Measurements from ENCODE around the gene WSCD2.

The WSCD2 gene

DNA sequence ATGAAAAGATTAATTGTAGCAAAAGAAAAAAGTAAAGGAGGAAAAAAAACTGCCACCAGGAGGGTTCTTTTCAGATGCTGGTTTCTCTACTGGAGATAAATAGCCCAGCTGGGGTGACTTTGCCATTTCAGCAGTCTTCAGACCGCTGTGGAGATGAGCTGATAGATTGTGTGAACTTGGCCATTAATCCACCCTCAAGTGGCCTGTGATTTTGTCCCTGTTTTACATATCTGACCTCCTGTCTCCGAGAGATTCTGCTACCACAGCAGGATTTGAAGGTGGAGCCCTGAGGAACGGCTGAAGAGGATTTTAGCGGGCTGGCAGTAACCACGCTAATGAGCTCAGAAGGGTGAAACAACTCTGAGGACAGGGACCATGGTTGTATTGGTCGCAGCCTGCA is 72.7 kb downstream of the WSCD2 start:
- H3K4me3 ChIP-seq (ENCODE audit: low read depth, low read length) = no peak overlapping the region
- TF ChIP-seq, protein P1, sequence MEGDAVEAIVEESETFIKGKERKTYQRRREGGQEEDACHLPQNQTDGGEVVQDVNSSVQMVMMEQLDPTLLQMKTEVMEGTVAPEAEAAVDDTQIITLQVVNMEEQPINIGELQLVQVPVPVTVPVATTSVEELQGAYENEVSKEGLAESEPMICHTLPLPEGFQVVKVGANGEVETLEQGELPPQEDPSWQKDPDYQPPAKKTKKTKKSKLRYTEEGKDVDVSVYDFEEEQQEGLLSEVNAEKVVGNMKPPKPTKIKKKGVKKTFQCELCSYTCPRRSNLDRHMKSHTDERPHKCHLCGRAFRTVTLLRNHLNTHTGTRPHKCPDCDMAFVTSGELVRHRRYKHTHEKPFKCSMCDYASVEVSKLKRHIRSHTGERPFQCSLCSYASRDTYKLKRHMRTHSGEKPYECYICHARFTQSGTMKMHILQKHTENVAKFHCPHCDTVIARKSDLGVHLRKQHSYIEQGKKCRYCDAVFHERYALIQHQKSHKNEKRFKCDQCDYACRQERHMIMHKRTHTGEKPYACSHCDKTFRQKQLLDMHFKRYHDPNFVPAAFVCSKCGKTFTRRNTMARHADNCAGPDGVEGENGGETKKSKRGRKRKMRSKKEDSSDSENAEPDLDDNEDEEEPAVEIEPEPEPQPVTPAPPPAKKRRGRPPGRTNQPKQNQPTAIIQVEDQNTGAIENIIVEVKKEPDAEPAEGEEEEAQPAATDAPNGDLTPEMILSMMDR (IDR thresholded peaks at IDR 0.05; ENCODE audit: control insufficient read depth, extremely low read depth, insufficient read depth) = no peak
- no peak for DNase-seq (ENCODE audit: low read depth)

DNA sequence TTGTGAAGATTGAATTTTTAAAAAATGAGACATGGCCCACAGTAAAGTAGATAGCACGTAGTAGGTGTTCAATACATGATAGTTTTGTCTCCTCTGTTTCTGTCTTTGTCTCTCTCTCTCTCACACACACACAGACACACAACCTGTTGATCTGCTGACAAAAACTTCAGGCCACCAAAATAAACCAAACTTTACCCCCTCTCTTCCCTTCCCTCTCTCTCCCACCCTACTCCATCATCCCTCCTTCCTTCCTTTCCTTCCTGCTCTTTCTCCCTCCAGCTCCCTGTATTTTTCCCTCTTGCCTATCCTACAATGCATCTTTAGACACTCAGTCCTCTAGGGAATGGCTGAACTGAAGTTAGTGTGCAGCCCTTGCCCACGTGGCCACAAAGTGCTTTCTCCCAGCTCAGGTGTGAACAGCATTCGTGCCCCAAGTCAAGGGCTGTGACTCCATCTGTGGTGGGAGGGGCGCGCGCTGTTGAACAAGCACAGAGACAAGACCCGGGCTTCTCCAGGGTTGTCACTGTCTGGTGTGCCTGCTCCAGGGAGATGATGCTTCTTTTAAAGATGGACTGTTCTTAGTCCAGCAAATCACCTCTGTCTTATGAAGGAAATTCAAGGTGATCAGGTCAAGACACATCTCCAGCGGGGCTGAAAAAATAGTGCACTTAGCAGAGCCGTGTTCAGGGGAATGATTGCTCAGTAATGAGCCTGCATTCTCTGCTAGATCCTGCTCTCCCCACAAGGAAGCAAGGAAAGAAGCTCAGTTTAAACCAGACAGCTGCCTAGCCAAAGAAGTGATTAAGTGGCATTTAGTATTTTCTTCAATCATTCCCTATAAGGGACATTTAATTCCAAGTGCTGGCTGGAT is 75.3 kb downstream of the WSCD2 start:
- H3K4me3 ChIP-seq (ENCODE audit: low read depth, low read length) = no peak overlapping the region
- TF ChIP-seq, protein P1 (IDR thresholded peaks at IDR 0.05; ENCODE audit: control insufficient read depth, extremely low read depth, insufficient read depth) = no peak
- DNase-seq (ENCODE audit: low read depth) = no peak

DNA sequence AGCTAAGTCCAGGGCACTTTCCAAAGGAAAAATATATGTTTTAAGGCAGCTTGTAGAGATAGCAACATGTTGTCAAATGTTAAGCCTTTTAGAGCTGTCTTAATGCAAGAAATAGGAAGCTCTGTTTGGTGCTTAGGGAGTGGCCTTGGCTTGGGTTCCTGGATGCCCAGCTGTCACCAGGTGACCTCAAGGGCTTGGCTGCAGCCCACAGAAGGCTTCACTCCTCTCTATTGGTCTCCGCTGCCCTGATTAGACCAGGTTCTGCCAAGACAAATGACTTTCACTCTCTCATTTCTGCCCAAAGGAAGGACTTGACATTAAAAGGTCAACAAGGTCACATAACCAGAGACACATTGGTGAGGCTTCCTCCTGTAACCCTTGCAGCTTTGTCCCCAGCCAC is 76.8 kb downstream of the WSCD2 start:
- no peak overlapping the region for H3K4me3 ChIP-seq (ENCODE audit: low read depth, low read length)
- DNase-seq (ENCODE audit: low read depth) = no peak
- TF ChIP-seq, protein P1 (IDR thresholded peaks at IDR 0.05; ENCODE audit: control insufficient read depth, extremely low read depth, insufficient read depth) = no peak

DNA sequence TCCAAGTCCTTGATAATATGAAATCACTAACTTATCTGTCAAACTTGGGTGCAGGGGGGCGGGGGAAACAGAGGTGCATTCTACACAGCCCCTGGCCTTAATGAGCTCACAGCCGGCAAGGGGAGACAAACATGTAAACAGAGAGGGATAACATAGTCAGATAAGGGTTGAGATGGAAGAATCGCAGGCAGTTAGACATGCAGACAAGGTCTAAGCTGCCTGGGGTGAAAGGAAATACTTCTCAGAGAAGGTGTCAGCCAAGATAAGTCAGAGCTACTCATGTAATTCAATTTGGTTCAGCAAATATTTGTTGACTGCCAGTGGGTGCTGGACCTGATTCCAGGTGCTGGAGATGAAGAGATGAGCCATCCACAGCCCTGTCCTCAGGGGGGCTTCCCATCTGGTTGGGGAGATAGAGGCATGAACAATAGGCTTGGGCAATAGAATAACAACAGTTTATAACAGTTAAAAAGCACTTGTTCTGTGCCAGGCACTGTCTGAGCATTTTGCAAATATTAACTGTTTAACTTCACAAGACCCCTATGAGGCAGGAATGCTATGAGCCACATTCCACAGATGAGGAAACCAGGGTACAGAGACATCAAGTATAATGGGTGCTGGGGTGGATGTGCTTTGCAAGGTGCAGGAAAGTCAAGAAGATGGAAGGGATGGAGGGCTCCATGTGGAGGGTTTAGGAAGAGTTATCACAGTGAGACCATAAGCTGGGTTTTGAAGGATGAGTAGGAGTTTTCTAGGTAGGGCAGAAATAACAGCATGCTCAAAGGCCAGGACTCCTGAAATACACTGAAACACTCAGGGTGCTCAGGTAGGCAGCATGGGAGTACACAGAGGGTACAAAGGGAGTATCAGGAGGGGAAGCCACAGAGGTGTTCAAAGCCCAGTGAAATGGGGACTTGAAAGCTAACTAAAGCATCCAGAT is 79.0 kb downstream of the WSCD2 start:
- TF ChIP-seq, protein P1 (IDR thresholded peaks at IDR 0.05; ENCODE audit: control insufficient read depth, extremely low read depth, insufficient read depth) = no peak
- no peak overlapping the region for H3K4me3 ChIP-seq (ENCODE audit: low read depth, low read length)
- no peak for DNase-seq (ENCODE audit: low read depth)

DNA sequence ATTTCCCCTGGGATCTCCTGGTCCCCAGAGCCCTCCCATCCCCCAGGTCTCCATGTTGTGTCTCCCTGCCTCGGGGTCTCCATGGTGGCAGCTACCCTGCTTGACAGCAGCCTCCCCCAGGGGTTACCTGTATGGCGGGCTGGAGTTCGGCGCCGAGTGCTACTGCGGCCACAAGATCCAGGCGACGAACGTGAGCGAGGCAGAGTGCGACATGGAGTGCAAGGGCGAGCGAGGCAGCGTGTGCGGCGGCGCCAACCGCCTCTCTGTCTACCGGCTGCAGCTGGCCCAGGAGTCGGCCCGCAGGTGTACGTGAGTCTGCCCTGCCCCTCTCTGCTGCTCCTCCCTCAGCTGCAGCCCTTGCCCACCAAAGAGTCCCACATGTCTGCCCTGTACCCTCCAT is 80.9 kb downstream of the WSCD2 start:
- no peak overlapping the region for H3K4me3 ChIP-seq (ENCODE audit: low read depth, low read length)
- TF ChIP-seq, protein P1 (IDR thresholded peaks at IDR 0.05; ENCODE audit: control insufficient read depth, extremely low read depth, insufficient read depth) = no peak
- DNase-seq (ENCODE audit: low read depth) = no peak

DNA sequence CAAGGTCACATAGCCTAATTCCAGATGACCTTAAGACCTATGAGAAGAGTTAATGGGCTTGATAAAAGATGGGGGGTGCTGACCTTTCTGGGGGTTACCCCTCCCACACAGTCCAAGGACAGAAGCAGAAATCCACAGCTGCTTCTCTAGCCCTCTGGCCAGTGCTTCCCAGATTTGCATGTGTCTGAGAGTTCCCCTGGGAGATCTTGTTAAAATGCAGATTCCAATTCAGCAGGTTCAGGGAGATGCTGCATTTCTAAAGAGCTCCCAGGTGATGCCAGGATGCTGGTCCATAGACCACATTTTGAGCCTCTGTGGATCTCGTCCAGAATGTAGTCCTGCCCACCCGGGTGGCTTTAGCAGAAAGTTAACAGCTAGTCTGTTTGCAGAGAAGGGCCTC is 82.1 kb downstream of the WSCD2 start:
- DNase-seq (ENCODE audit: low read depth) = no peak
- no peak overlapping the region for H3K4me3 ChIP-seq (ENCODE audit: low read depth, low read length)
- TF ChIP-seq, protein P1 (IDR thresholded peaks at IDR 0.05; ENCODE audit: control insufficient read depth, extremely low read depth, insufficient read depth) = no peak

Data from LNCaP clone FGC (cell line).